ENCODE data around the gene KRTAP1-1.

- TF ChIP-seq CTCF (conservative IDR thresholded peaks at IDR 0.05 in 1 of 2, IDR thresholded peaks at IDR 0.05 in 1 of 2; ENCODE audit: extremely low read depth in 1 of 2, insufficient read depth in 1 of 2, low read depth in 1 of 2, low read length in 2 of 2) = no peak
- TF ChIP-seq EZH2 (IDR thresholded peaks at IDR 0.05; ENCODE audit: borderline replicate concordance, low read length) = no peak
Observed at GRCh38 chr17:41060052-41060604, 18.9 kb upstream of the KRTAP1-1 start, which contains the start of gene KRTAP2-3.

Measured in mammary epithelial cell (primary cell).